GM18520 (cell line): ENCODE data around the gene MYH16.
"Not testable (repeated sequence)": the region's sequence is repeated elsewhere in the genome, so short reads cannot be mapped to it uniquely, and the experiment has no call there.

ENCODE experiments used
- ATAC-seq: cut with Tn5 transposase; IDR thresholded peaks from one replicate; pipeline ENCODE4 v1.9.1; 2021; ENCODE audit not compliant: unreplicated experiment

Gene MYH16

DNA sequence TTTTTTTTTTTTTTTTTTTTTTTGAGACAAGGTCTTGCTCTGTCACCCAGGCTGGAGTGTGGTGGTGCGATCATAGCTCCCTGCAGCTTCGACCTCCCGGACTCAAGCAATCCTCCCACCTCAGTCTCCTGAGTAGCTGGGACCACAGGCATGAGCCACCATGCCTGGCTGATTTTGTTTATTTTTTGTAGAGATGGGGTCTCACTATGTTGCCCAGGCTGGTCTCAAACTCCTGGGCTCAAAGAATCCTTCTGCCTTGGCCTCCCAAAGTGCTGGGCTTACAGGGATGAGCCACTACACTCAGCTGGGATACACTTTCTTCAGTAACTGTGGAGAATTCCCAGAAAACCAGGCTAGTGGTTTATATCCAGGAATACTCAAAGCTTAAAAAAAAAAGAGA, 78.0 kb downstream of the MYH16 start:
- not testable (repeated sequence) for ATAC-seq

DNA sequence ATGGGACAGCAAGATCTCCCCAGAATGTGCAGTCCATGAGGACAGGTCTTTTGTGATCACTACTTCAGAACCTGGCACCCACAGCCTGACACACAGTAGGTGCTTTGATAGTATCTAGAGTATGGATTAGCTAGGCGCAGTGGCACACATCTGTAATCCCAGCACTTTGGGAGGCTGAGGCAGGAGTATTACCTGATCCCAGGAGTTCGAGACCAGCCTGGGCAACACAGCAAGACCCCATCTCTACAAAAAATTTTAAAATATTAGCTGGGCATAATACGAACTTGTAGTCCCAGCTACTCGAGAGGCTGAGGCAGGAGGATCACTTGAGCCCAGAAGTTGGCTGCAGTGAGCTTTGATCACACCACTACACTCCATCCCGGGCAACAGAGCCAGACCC, 79.6 kb downstream of the MYH16 start:
- no peak for ATAC-seq

DNA sequence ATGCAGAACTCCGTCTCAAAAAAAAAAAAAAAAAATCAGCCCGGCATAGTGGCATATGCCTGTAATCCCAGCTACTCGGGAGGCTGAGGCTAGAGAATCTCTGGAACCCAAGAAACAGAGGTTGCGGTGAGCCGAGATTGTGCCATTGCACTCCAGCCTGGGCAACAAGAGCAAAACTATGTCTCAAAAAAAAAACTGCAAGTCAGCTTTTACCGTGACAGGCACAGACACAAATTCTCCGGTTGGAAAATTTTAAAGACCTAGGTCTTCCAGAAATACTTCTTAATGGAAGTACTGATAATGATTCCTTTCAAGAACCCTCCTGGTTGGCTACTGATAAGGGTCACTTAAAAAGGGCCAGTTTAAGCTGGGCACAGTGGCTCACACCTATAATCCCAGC, 82.5 kb downstream of the MYH16 start:
- ATAC-seq = no peak

- ATAC-seq = no peak
These were observed 85.3 kb downstream of the MYH16 start for GRCh38 chr7:99357701-99358490.

DNA sequence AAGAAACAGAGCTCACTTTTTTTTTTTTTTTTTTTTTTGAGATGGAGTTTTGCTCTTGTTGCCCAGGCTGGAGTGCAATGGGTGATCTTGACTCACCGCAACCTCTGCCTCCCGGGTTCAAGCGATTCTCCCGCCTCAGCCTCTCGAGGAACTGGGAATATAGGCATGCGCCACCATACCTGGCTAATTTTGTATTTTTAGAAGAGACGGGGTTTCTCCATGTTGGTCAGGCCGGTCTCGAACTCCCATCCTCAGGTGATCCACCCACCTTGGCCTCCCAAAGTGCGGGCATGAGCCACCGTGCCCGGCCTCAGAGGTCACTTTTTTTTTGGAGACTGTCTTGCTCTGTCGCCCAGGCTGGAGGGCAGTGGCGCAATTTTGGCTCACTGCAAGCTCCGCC, 85.9 kb downstream of the MYH16 start:
- not testable (repeated sequence) for ATAC-seq

DNA sequence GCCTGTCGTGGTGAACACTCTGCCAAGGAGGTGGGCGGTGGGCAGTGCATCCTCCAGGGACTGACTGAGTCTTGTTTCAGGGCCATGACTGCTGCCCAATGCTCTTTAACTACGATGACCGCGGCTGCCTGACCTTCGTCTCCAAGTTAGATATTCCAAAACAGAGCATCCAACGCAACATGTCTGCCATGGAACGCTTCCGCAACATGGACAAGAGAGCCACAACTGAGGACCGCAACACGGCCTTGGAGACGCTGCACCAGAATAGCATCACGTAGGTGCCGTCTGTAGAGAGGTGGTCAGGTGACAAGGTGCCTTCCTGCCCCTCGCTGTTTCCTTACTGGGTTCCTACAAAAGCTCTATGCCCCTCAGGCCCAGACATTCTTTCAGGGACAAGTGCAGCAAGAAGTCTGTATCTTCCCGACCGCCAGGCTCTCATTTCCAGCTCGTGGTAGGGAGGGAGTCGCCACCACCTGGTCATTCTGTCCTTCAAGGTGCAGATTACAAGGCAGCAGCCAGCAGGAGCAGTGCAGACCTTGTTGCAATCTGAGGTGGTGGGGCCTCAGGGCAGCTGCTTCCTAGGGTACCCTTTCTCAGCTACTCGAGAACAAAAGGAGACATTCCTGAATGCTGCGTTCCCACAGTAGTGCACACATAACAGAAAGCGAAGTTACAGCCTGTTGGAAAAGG, 87.0 kb downstream of the MYH16 start:
- no peak for ATAC-seq
